ENCODE results near the gene DHRS1.

DNA sequence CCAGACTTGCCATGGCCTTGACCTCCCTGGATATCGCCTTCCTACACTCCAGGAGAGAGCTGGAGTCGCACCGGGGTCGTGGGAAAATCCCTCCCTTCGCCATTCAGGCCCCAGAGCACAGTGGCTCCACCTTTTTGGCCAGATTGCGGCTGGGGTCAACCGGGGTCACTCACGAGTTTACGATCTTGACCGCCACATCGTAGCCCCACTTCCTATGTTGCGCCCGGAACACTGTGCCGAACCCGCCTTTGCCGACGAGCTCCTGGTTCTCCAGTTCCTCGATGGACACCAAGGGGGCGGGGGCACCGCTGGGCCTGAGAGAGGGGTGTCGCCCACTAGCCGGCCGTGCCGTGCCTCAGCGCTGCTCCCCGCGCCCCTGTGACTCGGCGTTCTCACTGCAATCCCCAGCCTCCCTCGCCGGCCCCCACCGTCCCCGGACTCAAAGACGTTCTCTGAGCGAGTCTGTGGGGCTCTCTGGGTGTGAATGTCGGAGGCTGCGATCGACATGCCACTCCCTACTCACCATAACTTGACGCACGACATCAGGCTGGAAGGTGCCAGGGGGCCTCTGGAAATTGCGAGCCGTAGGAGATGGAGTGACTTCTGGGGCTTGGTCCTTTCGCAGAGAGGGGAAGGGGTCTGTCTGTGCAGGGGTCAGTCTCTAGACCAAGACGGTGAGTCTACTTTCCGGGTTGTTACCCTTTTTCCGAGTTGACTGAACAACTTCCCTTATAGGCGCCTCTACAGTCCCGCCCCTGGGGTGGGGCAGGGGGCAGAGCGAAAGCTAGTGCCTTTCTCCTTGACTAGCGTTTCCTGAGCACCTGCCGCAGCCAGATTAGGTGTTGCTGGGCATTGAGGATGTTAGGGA is 39.9 kb upstream of the DHRS1 start, which contains the start of gene RIPK3:
- TF ChIP-seq, protein P1, sequence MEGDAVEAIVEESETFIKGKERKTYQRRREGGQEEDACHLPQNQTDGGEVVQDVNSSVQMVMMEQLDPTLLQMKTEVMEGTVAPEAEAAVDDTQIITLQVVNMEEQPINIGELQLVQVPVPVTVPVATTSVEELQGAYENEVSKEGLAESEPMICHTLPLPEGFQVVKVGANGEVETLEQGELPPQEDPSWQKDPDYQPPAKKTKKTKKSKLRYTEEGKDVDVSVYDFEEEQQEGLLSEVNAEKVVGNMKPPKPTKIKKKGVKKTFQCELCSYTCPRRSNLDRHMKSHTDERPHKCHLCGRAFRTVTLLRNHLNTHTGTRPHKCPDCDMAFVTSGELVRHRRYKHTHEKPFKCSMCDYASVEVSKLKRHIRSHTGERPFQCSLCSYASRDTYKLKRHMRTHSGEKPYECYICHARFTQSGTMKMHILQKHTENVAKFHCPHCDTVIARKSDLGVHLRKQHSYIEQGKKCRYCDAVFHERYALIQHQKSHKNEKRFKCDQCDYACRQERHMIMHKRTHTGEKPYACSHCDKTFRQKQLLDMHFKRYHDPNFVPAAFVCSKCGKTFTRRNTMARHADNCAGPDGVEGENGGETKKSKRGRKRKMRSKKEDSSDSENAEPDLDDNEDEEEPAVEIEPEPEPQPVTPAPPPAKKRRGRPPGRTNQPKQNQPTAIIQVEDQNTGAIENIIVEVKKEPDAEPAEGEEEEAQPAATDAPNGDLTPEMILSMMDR (conservative IDR thresholded peaks at IDR 0.05; ENCODE audit: low read depth in 2 of 2): no peak
- no peak for TF ChIP-seq EZH2phosphoT487 (IDR thresholded peaks at IDR 0.05; ENCODE audit: unreplicated experiment)
- TF ChIP-seq POLR2AphosphoS5 (IDR thresholded peaks at IDR 0.05; ENCODE audit: low read depth): no peak
- TF ChIP-seq EZH2 (IDR thresholded peaks at IDR 0.05; ENCODE audit: low read depth, unreplicated experiment): peak; percentile 58
- no peak for TF ChIP-seq CREB1 (CRISPR knock-in tag; IDR thresholded peaks at IDR 0.05; ENCODE audit: low read depth)
- no peak for TF ChIP-seq ZNF331 (CRISPR knock-in tag; IDR thresholded peaks at IDR 0.05; ENCODE audit: low read depth)
- no peak for TF ChIP-seq STAT1 (IDR thresholded peaks at IDR 0.05; ENCODE audit: unreplicated experiment)
- TF ChIP-seq, protein P2, sequence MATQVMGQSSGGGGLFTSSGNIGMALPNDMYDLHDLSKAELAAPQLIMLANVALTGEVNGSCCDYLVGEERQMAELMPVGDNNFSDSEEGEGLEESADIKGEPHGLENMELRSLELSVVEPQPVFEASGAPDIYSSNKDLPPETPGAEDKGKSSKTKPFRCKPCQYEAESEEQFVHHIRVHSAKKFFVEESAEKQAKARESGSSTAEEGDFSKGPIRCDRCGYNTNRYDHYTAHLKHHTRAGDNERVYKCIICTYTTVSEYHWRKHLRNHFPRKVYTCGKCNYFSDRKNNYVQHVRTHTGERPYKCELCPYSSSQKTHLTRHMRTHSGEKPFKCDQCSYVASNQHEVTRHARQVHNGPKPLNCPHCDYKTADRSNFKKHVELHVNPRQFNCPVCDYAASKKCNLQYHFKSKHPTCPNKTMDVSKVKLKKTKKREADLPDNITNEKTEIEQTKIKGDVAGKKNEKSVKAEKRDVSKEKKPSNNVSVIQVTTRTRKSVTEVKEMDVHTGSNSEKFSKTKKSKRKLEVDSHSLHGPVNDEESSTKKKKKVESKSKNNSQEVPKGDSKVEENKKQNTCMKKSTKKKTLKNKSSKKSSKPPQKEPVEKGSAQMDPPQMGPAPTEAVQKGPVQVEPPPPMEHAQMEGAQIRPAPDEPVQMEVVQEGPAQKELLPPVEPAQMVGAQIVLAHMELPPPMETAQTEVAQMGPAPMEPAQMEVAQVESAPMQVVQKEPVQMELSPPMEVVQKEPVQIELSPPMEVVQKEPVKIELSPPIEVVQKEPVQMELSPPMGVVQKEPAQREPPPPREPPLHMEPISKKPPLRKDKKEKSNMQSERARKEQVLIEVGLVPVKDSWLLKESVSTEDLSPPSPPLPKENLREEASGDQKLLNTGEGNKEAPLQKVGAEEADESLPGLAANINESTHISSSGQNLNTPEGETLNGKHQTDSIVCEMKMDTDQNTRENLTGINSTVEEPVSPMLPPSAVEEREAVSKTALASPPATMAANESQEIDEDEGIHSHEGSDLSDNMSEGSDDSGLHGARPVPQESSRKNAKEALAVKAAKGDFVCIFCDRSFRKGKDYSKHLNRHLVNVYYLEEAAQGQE (IDR thresholded peaks at IDR 0.05; ENCODE audit: unreplicated experiment): no peak
- no peak for TF ChIP-seq ZNF114 (CRISPR knock-in tag; IDR thresholded peaks at IDR 0.05)
- TF ChIP-seq, protein P3, sequence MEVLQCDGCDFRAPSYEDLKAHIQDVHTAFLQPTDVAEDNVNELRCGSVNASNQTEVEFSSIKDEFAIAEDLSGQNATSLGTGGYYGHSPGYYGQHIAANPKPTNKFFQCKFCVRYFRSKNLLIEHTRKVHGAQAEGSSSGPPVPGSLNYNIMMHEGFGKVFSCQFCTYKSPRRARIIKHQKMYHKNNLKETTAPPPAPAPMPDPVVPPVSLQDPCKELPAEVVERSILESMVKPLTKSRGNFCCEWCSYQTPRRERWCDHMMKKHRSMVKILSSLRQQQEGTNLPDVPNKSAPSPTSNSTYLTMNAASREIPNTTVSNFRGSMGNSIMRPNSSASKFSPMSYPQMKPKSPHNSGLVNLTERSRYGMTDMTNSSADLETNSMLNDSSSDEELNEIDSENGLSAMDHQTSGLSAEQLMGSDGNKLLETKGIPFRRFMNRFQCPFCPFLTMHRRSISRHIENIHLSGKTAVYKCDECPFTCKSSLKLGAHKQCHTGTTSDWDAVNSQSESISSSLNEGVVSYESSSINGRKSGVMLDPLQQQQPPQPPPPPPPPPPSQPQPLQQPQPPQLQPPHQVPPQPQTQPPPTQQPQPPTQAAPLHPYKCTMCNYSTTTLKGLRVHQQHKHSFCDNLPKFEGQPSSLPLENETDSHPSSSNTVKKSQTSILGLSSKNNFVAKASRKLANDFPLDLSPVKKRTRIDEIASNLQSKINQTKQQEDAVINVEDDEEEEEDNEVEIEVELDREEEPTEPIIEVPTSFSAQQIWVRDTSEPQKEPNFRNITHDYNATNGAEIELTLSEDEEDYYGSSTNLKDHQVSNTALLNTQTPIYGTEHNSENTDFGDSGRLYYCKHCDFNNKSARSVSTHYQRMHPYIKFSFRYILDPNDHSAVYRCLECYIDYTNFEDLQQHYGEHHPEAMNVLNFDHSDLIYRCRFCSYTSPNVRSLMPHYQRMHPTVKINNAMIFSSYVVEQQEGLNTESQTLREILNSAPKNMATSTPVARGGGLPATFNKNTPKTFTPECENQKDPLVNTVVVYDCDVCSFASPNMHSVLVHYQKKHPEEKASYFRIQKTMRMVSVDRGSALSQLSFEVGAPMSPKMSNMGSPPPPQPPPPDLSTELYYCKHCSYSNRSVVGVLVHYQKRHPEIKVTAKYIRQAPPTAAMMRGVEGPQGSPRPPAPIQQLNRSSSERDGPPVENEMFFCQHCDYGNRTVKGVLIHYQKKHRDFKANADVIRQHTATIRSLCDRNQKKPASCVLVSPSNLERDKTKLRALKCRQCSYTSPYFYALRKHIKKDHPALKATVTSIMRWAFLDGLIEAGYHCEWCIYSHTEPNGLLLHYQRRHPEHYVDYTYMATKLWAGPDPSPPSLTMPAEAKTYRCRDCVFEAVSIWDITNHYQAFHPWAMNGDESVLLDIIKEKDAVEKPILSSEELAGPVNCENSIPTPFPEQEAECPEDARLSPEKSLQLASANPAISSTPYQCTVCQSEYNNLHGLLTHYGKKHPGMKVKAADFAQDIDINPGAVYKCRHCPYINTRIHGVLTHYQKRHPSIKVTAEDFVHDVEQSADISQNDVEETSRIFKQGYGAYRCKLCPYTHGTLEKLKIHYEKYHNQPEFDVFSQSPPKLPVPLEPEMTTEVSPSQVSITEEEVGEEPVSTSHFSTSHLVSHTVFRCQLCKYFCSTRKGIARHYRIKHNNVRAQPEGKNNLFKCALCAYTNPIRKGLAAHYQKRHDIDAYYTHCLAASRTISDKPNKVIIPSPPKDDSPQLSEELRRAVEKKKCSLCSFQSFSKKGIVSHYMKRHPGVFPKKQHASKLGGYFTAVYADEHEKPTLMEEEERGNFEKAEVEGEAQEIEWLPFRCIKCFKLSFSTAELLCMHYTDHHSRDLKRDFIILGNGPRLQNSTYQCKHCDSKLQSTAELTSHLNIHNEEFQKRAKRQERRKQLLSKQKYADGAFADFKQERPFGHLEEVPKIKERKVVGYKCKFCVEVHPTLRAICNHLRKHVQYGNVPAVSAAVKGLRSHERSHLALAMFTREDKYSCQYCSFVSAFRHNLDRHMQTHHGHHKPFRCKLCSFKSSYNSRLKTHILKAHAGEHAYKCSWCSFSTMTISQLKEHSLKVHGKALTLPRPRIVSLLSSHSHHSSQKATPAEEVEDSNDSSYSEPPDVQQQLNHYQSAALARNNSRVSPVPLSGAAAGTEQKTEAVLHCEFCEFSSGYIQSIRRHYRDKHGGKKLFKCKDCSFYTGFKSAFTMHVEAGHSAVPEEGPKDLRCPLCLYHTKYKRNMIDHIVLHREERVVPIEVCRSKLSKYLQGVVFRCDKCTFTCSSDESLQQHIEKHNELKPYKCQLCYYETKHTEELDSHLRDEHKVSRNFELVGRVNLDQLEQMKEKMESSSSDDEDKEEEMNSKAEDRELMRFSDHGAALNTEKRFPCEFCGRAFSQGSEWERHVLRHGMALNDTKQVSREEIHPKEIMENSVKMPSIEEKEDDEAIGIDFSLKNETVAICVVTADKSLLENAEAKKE (CRISPR knock-in tag; IDR thresholded peaks at IDR 0.05): no peak
- TF ChIP-seq, protein P4, sequence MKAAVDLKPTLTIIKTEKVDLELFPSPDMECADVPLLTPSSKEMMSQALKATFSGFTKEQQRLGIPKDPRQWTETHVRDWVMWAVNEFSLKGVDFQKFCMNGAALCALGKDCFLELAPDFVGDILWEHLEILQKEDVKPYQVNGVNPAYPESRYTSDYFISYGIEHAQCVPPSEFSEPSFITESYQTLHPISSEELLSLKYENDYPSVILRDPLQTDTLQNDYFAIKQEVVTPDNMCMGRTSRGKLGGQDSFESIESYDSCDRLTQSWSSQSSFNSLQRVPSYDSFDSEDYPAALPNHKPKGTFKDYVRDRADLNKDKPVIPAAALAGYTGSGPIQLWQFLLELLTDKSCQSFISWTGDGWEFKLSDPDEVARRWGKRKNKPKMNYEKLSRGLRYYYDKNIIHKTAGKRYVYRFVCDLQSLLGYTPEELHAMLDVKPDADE (IDR thresholded peaks at IDR 0.05): no peak
- TF ChIP-seq NANOG (IDR thresholded peaks at IDR 0.05; ENCODE audit: borderline replicate concordance): no peak

Measured in GM23338 (cell line).